GM18867 (cell line): ENCODE results near the gene BHLHE41.
A peak's percentile ranks its signal among the peaks of the same experiment; 100 is the strongest.

Source experiments
- ATAC-seq: cut with Tn5 transposase; IDR thresholded peaks from one replicate; pipeline ENCODE4 v1.9.1; 2021; ENCODE audit warnings: mild to moderate bottlenecking, moderate library complexity; ENCODE audit not compliant: unreplicated experiment

BHLHE41 gene

DNA sequence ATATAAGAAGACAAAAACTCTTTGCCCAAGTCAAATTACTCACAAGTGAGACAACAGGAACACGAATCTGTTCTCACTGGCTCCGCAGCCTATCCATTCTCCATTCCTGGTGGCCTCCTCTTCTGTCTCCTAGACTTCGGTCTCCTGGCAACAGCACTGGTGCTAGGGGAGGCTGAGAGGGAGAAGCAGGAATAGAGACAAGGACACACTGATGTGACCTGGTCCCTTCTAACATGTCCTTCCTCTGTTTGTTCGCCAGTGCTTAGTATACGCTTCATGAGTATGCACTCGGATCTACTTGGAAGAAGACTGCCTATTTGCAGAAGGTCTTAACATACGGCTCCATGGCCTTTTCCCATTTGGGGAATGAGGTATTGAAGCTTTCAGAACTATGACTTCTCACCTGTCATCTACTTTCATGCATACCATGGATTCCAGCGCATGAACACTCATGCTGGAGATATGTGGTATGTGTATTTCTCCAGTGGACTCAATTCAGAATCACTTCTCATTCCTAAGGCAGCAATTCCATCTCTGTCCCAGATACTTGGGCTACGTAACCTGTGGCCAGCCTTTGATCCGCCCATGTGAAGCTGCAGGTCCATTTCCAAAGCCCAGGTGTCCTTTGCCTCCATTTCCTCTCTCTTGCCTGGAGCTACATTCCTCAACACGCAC is 33.9 kb downstream of the BHLHE41 start:
- ATAC-seq, result no peak

- peak; percentile 95 for ATAC-seq
Observed at GRCh38 chr12:26088998-26089397, 35.8 kb downstream of the BHLHE41 start.

DNA sequence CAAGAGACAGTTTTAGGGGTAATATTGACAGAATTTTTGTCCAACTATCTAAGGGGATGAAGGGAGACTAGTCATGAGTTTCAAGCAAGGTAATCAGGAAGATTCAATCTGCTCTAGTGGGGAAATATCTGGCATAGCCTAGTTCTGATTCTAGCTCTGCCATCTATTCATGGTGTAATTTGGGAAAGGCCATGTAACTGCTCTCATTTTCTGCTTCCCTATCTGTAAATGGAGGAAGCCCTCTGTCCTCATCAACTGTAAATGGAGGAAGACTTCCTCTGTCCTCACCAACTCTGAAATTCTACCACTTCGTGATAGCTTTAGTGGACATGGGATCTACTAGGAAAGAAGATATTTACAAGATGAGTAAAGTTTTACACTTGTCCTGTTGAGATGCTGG is 37.9 kb downstream of the BHLHE41 start:
- ATAC-seq, result no peak

DNA sequence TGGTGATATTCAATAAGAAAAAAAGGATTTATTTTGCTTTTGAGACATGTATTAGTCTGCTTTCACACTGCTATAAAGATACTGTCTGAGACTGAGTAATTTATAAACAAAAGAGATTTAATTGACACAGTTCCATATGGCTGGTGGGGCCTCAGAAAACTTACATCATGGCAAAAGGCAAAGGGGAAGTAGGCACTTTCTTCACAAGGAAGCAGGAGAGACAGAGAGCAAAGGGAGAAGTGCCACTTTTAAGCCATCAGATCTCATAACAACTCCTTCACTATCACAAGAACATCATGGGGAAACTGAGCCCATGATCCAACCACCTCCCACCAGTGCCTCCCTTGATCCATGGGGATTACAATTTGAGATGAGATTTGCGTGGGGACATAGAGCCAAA is 43.9 kb downstream of the BHLHE41 start:
- ATAC-seq, result no peak

DNA sequence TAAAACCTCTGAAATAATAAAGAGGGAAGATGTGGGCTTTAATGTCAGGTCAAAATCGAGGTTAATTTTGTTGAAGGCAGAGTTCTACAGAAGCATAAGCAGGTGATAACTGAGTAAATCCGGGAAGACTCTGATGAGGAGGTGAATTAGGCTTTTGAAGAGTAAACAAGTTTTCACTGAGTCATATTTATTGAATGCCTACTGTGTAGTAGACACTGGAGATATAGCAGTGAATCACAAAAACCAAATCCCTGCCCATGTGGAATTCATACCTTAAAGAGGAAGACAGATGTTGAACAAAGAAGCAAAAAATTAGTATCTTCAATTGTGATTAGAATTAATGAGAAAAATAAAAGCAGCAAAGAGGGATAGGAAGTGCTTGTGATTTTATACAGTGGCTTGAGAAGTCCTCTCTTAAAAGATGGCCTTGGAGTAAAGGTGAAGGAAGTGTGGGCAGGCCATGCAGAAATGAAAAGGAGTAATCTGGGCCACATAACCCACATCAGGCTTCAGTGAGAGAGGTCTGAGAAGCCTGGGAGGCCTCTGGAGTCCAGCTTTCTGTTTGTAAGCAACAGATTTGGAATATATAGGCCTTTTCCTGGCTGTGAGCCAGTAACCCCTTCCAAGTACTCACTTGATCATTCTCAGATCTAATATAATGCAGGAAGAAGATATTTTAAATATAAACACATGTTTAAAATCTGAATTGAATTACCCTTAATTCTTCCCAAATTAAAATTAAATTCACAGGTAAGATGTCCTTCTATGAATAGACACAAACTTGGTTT is 46.7 kb downstream of the BHLHE41 start:
- ATAC-seq, result no peak
